RCC 7860 (cell line): ENCODE measurements around the gene FUBP3.

Experiments
- DNase-seq: peaks from one replicate; pipeline ENCODE4 v3.0.0-alpha.2; 2015; ENCODE audit warnings: low spot score
- FAIRE-seq: peaks from 2 replicates; lab custom pipeline; 2012; peaks lifted over from hg19 to GRCh38; lab: Jason Lieb, UNC

FUBP3 gene

GRCh38 chr9:130633336-130634190, 54.2 kb downstream of the FUBP3 start:
- FAIRE-seq (no peak), DNase-seq (no peak)

GRCh38 chr9:130634191-130634768, 54.9 kb downstream of the FUBP3 start:
- no peak for FAIRE-seq

GRCh38 chr9:130634801-130635200, 55.4 kb downstream of the FUBP3 start:
- FAIRE-seq, result no peak
- DNase-seq, result no peak

More at GRCh38 chr9:130634191-130634768, 54.9 kb downstream of the FUBP3 start:
- DNase-seq, result no peak

- FAIRE-seq, result no peak
- DNase-seq, result no peak
Measured at GRCh38 chr9:130635306-130635705, 55.9 kb downstream of the FUBP3 start.

GRCh38 chr9:130635721-130636647, 56.6 kb downstream of the FUBP3 start:
- no peak for DNase-seq
- no peak for FAIRE-seq

GRCh38 chr9:130636648-130637020, 57.3 kb downstream of the FUBP3 start:
- FAIRE-seq, result no peak
- DNase-seq, result no peak

GRCh38 chr9:130638284-130639123, 59.1 kb downstream of the FUBP3 start:
- FAIRE-seq, result no peak
- no peak for DNase-seq

GRCh38 chr9:130639124-130639765, 59.9 kb downstream of the FUBP3 start:
- DNase-seq, result no peak

GRCh38 chr9:130639866-130640555, 60.6 kb downstream of the FUBP3 start:
- DNase-seq (no peak), FAIRE-seq (no peak)

More at GRCh38 chr9:130639124-130639765, 59.9 kb downstream of the FUBP3 start:
- no peak for FAIRE-seq

GRCh38 chr9:130640681-130641080, 61.3 kb downstream of the FUBP3 start:
- FAIRE-seq (no peak), DNase-seq (no peak)

GRCh38 chr9:130642926-130643325, 63.5 kb downstream of the FUBP3 start:
- no peak for FAIRE-seq
- DNase-seq, result no peak

- FAIRE-seq (no peak), DNase-seq (no peak)
Measured at GRCh38 chr9:130651221-130651620, 71.8 kb downstream of the FUBP3 start.

- FAIRE-seq, result no peak
- DNase-seq, result no peak
Measured at GRCh38 chr9:130651752-130652151, 72.4 kb downstream of the FUBP3 start.

GRCh38 chr9:130654879-130655278, 75.5 kb downstream of the FUBP3 start:
- DNase-seq, result no peak
- FAIRE-seq, result no peak

GRCh38 chr9:130658893-130659698, 79.7 kb downstream of the FUBP3 start:
- FAIRE-seq (no peak), DNase-seq (no peak)

GRCh38 chr9:130659699-130660248, 80.4 kb downstream of the FUBP3 start:
- no peak for FAIRE-seq
- DNase-seq, result no peak

- no peak for DNase-seq
- FAIRE-seq, result no peak
Measured at GRCh38 chr9:130660326-130660682, 80.9 kb downstream of the FUBP3 start.
